ENCODE data around the gene CLTCL1. TPM values are rescaled to one million over a fixed set of nuclear protein-coding genes. Genes with fewer than 3 reads are reported as not detected.

The CLTCL1 gene
- total RNA-seq, 2 donors from 2014 or later = 0.50 to 1.5 TPM

- ATAC-seq (no peak), DNase-seq (ENCODE audit: low spot score) (peak; percentile 51)
- Mint-ChIP-seq H3K36me3 (no peaks in the 10 kb centered on the region), H3K4me1 (ENCODE audit: low read depth in 2 of 2) (peaks cover 0 to 18% of the 10 kb centered on the region in 2 donors), H3K27ac (no peak overlapping the region), H3K4me3 (no peak overlapping the region), H3K9me3 (no peaks in the 10 kb centered on the region), H3K27me3 (peaks cover 0 to 5% of the 10 kb centered on the region in 2 donors)
Measured at GRCh38 chr22:19180740-19181410, 110.6 kb downstream of the CLTCL1 start.

GRCh38 chr22:19180234-19180633 lies 111.3 kb downstream of the CLTCL1 start:
- Mint-ChIP-seq H3K27ac (no peak overlapping the region), H3K4me1 (ENCODE audit: low read depth in 2 of 2) (peaks cover 0 to 18% of the 10 kb centered on the region in 2 donors), H3K36me3 (no peaks in the 10 kb centered on the region), H3K4me3 (no peak overlapping the region), H3K9me3 (no peaks in the 10 kb centered on the region), H3K27me3 (peaks cover 0 to 5% of the 10 kb centered on the region in 2 donors)
- DNase-seq (ENCODE audit: low spot score) (no peak), ATAC-seq (no peak)

GRCh38 chr22:19179497-19180048 lies 111.9 kb downstream of the CLTCL1 start:
- Mint-ChIP-seq H3K27me3 (peaks cover 0 to 5% of the 10 kb centered on the region in 2 donors), H3K9me3 (no peaks in the 10 kb centered on the region), H3K4me3 (peak overlapping the region; percentile 88), H3K36me3 (no peaks in the 10 kb centered on the region), H3K4me1 (ENCODE audit: low read depth in 2 of 2) (peaks cover 0 to 18% of the 10 kb centered on the region in 2 donors), H3K27ac (no peak overlapping the region)
- DNase-seq (ENCODE audit: low spot score) (peak; percentile 76), ATAC-seq (peak; percentile 55 to 58)

GRCh38 chr22:19178657-19179496 lies 112.6 kb downstream of the CLTCL1 start, which contains the start of gene SLC25A1:
TSS of gene SLC25A1 (minus strand) at chr22:19178736. CDS start at chr22:19178673, 63 bp downstream.
- ATAC-seq = peak; percentile 92 to 95
- H3K36me3 Mint-ChIP-seq = no peaks in the 10 kb centered on the region
- peak; percentile 94 for DNase-seq (ENCODE audit: low spot score)
- H3K27me3 Mint-ChIP-seq = peaks cover 0 to 5% of the 10 kb centered on the region in 2 donors
- H3K9me3 Mint-ChIP-seq = no peaks in the 10 kb centered on the region
- H3K4me3 Mint-ChIP-seq = peak within 1 kb of the TSS; percentile 88
- H3K4me1 Mint-ChIP-seq (ENCODE audit: low read depth in 2 of 2) = peaks cover 0 to 18% of the 10 kb centered on the region in 2 donors
- no peak within 1 kb of the TSS for H3K27ac Mint-ChIP-seq

- Mint-ChIP-seq H3K27ac (no peak overlapping the region), H3K36me3 (no peaks in the 10 kb centered on the region), H3K4me1 (ENCODE audit: low read depth in 2 of 2) (peaks cover 0 to 21% of the 10 kb centered on the region in 2 donors), H3K27me3 (peaks cover 0 to 5% of the 10 kb centered on the region in 2 donors), H3K9me3 (no peaks in the 10 kb centered on the region), H3K4me3 (peak overlapping the region; percentile 34)
- DNase-seq (ENCODE audit: low spot score) = peak; percentile 80
- ATAC-seq = peak; percentile 68 to 79
Measured at GRCh38 chr22:19178065-19178656, 113.4 kb downstream of the CLTCL1 start.

- peak overlapping the region; percentile 63 for H3K4me3 Mint-ChIP-seq
- H3K9me3 Mint-ChIP-seq = no peaks in the 10 kb centered on the region
- no peak for ATAC-seq
- peaks cover 6 to 26% of the 10 kb centered on the region in 2 donors for H3K4me1 Mint-ChIP-seq (ENCODE audit: low read depth in 2 of 2)
- peaks cover 0 to 3% of the 10 kb centered on the region in 2 donors for H3K27me3 Mint-ChIP-seq
- H3K36me3 Mint-ChIP-seq = no peaks in the 10 kb centered on the region
- no peak for DNase-seq (ENCODE audit: low spot score)
- H3K27ac Mint-ChIP-seq = no peak overlapping the region
Measured at GRCh38 chr22:19177164-19178064, 114.1 kb downstream of the CLTCL1 start.

- DNase-seq (ENCODE audit: low spot score) (no peak), ATAC-seq (no peak)
- Mint-ChIP-seq H3K27ac (no peak overlapping the region), H3K36me3 (no peaks in the 10 kb centered on the region), H3K9me3 (no peaks in the 10 kb centered on the region), H3K4me3 (peak overlapping the region; percentile 63), H3K27me3 (peaks cover 0 to 3% of the 10 kb centered on the region in 2 donors), H3K4me1 (ENCODE audit: low read depth in 2 of 2) (peaks cover 11 to 25% of the 10 kb centered on the region in 2 donors)
Measured at GRCh38 chr22:19176732-19177131, 114.8 kb downstream of the CLTCL1 start.

GRCh38 chr22:19176175-19176643 lies 115.3 kb downstream of the CLTCL1 start:
- Mint-ChIP-seq H3K36me3 (no peaks in the 10 kb centered on the region), H3K27ac (no peak overlapping the region), H3K27me3 (peaks cover 0 to 2% of the 10 kb centered on the region in 2 donors), H3K4me1 (ENCODE audit: low read depth in 2 of 2) (peaks cover 11 to 22% of the 10 kb centered on the region in 2 donors), H3K4me3 (peak overlapping the region; percentile 63), H3K9me3 (no peaks in the 10 kb centered on the region)
- ATAC-seq (no peak), DNase-seq (ENCODE audit: low spot score) (no peak)

- no peak for DNase-seq (ENCODE audit: low spot score)
- Mint-ChIP-seq H3K9me3 (no peaks in the 10 kb centered on the region), H3K27me3 (no peaks in the 10 kb centered on the region), H3K36me3 (no peaks in the 10 kb centered on the region), H3K4me1 (ENCODE audit: low read depth in 2 of 2) (peaks cover 15 to 24% of the 10 kb centered on the region in 2 donors), H3K4me3 (peak overlapping the region; percentile 24), H3K27ac (no peak overlapping the region)
- ATAC-seq = no peak
Measured at GRCh38 chr22:19175602-19176174, 115.8 kb downstream of the CLTCL1 start.

GRCh38 chr22:19175026-19175601 lies 116.4 kb downstream of the CLTCL1 start:
- H3K4me3 Mint-ChIP-seq = no peak overlapping the region
- H3K36me3 Mint-ChIP-seq = no peaks in the 10 kb centered on the region
- H3K4me1 Mint-ChIP-seq (ENCODE audit: low read depth in 2 of 2) = peaks cover 19 to 29% of the 10 kb centered on the region in 2 donors

GRCh38 chr22:19174106-19175025 lies 117.2 kb downstream of the CLTCL1 start:
- DNase-seq (ENCODE audit: low spot score) (no peak), ATAC-seq (no peak)
- Mint-ChIP-seq H3K27ac (no peak overlapping the region), H3K9me3 (no peaks in the 10 kb centered on the region), H3K36me3 (no peaks in the 10 kb centered on the region), H3K4me1 (ENCODE audit: low read depth in 2 of 2) (peaks cover 19 to 27% of the 10 kb centered on the region in 2 donors), H3K4me3 (no peak overlapping the region), H3K27me3 (peaks cover 6 to 11% of the 10 kb centered on the region in 2 donors)

More at GRCh38 chr22:19175026-19175601, 116.4 kb downstream of the CLTCL1 start:
- ATAC-seq (no peak), DNase-seq (ENCODE audit: low spot score) (no peak)
- peaks cover 4 to 5% of the 10 kb centered on the region in 2 donors for H3K27me3 Mint-ChIP-seq
- H3K27ac Mint-ChIP-seq = no peak overlapping the region
- H3K9me3 Mint-ChIP-seq = no peaks in the 10 kb centered on the region

Data from natural killer cell treated with Interleukin-12 subunit alpha and Interleukin-12 subunit beta and Interleukin-15 and Interleukin-18, amount 100 ng/mL, for 72 hours (primary cell).